ENCODE results near the gene ARAP3. TPM values are rescaled to one million over a fixed set of nuclear protein-coding genes. Genes with fewer than 3 reads are reported as not detected.
A peak's percentile ranks its signal among the peaks of the same experiment; 100 is the strongest.

Gene ARAP3
- total RNA-seq, 1 donor, result 6.2 TPM

GRCh38 chr5:141716009-141716408, 34.0 kb upstream of the ARAP3 start:
- H3K4me3 ChIP-seq (ENCODE audit: low read depth, low read length), result no peak overlapping the region
- TF ChIP-seq, protein P1, sequence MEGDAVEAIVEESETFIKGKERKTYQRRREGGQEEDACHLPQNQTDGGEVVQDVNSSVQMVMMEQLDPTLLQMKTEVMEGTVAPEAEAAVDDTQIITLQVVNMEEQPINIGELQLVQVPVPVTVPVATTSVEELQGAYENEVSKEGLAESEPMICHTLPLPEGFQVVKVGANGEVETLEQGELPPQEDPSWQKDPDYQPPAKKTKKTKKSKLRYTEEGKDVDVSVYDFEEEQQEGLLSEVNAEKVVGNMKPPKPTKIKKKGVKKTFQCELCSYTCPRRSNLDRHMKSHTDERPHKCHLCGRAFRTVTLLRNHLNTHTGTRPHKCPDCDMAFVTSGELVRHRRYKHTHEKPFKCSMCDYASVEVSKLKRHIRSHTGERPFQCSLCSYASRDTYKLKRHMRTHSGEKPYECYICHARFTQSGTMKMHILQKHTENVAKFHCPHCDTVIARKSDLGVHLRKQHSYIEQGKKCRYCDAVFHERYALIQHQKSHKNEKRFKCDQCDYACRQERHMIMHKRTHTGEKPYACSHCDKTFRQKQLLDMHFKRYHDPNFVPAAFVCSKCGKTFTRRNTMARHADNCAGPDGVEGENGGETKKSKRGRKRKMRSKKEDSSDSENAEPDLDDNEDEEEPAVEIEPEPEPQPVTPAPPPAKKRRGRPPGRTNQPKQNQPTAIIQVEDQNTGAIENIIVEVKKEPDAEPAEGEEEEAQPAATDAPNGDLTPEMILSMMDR (IDR thresholded peaks at IDR 0.05; ENCODE audit: insufficient read depth, low read length), result no peak
- DNase-seq (ENCODE audit: low read depth), result no peak

- no peak for DNase-seq (ENCODE audit: low read depth)
- H3K4me3 ChIP-seq (ENCODE audit: low read depth, low read length), result no peak overlapping the region
- TF ChIP-seq, protein P1 (IDR thresholded peaks at IDR 0.05; ENCODE audit: insufficient read depth, low read length), result no peak
Measured at GRCh38 chr5:141715346-141715905, 33.4 kb upstream of the ARAP3 start.

DNA sequence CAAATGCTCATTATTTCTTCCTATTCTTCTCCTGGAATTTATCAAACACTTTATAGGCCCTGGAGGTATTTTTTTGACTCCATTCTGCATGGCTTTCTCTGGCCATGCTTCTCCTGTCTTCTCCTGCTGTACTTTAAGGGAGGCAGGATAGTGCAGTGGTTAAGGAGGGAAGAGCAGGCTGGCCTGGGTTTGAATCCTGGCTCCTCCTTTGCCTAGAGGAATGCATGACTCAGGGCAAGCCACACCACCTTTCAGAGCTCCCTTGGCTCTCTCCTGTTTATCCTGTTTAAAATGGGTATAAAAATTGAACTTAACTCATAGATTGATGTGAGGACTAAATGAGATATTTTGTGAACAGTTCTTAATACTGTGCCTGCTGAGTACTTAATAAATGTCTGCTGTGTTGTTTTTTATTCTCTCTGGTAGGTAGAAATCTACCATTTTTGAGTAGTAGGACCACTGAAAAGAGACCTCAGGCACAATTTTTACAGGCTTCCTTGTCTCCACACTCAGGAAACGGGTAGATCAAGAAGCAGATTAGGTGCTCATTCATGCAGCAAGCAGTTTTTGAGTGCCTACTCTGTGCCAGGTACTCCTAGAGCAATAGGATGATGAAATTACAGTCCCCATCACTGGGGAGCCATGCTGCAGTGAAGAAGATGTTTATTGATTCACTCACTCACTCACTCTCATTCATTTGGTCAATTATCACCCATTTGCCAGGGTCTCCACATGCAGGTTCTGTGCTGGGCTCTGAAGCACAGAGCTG, 32.7 kb upstream of the ARAP3 start:
- DNase-seq (ENCODE audit: low read depth), result peak; percentile 6
- TF ChIP-seq, protein P1 (IDR thresholded peaks at IDR 0.05; ENCODE audit: insufficient read depth, low read length), result no peak
- no peak overlapping the region for H3K4me3 ChIP-seq (ENCODE audit: low read depth, low read length)

GRCh38 chr5:141713616-141714309, 31.7 kb upstream of the ARAP3 start:
- H3K4me3 ChIP-seq (ENCODE audit: low read depth, low read length), result no peak overlapping the region
- peak; percentile 33 for DNase-seq (ENCODE audit: low read depth)
- TF ChIP-seq, protein P1 (IDR thresholded peaks at IDR 0.05; ENCODE audit: insufficient read depth, low read length), result no peak

GRCh38 chr5:141711687-141712086, 29.7 kb upstream of the ARAP3 start:
- H3K4me3 ChIP-seq (ENCODE audit: low read depth, low read length), result no peak overlapping the region
- TF ChIP-seq, protein P1 (IDR thresholded peaks at IDR 0.05; ENCODE audit: insufficient read depth, low read length), result no peak
- no peak for DNase-seq (ENCODE audit: low read depth)

GRCh38 chr5:141709699-141710267, 27.8 kb upstream of the ARAP3 start:
- no peak for DNase-seq (ENCODE audit: low read depth)
- TF ChIP-seq, protein P1 (IDR thresholded peaks at IDR 0.05; ENCODE audit: insufficient read depth, low read length), result no peak
- no peak overlapping the region for H3K4me3 ChIP-seq (ENCODE audit: low read depth, low read length)
